Measurements from ENCODE around the gene SRR. TPM values are rescaled to one million over a fixed set of nuclear protein-coding genes. Genes with fewer than 3 reads are reported as not detected.

SRR gene
- total and polyA plus RNA-seq, 10 of the 15 experiments (the other 5 are each of a cell fraction or from before 2014, with no cell fraction given): 11.7 to 33.9 (median 20.2) TPM

DNA sequence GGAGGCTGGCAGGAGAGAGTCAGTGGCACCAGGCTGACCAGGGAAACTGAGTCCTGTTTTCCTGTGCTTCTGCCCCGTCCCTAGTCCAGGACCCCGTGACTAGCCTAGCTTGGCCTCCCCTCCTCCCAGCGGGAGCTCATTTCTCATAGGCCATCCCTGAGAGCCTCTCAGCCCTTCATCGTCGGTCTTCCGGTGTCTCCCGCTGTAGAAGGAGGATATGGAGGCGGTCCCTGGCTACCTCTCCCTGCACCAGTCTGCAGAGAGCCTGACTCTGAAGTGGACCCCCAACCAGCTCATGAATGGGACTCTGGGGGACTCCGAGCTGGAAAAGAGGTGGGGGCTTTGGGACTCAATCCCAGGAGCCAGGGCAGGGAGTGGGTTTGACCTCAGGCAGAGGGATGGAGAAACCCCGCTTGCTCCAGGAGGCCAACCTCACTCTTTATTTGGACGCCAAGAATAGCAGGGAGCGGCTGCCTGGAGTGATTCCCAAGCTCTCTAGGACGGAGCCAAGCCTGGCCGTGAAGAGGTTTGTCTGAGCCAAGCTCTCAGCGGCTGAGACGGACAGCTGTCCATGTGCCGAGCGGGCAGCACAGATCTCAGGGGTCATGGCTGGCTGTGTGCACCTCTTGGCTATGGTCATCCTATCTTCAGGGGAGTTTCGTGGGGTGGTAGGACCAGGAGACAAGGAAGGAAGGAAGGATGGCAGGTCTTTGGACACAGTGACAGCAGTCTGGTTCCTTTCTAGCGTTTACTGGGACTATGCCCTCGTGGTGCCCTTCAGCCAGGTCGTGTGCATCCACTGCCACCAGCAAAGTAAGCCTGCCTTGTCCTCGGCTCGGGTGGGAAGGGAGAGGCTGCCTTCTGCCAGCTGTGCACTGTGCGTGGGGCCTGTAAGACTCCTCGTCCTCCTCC, 60.4 kb downstream of the SRR start:
- ChIA-PET SMC1A (ENCODE audit: uncharacterized antibody, unreplicated experiment) (interaction anchor here (1.2 kb wide), 1 partner anchor 18 kb away, joined by 3 read pairs; no protein-coding TSS in a partner anchor), RAD21 (ENCODE audit: unreplicated experiment) (no interaction called here), POLR2A (no interaction called here), CTCF (interaction anchor here (1.0 to 1.2 kb wide), 2 partner anchors 11 to 19 kb away, joined by 3 to 4 read pairs; no protein-coding TSS in a partner anchor)
- Histone ChIP-seq H3K9ac (ENCODE audit: control insufficient read depth, insufficient read depth, low read length) (no peak overlapping the region), H3K9me3 (replicated peaks; ENCODE audit: control insufficient read depth, insufficient read depth, low read length) (no peaks in the 10 kb centered on the region), H2AFZ (ENCODE audit: control insufficient read depth, low read depth, low read length) (no peak overlapping the region), H3K4me2 (ENCODE audit: control insufficient read depth, insufficient read depth) (no peak overlapping the region), H3K4me1 (ENCODE audit: control insufficient read depth, insufficient read depth, low read length) (no peaks in the 10 kb centered on the region), H3K79me2 (ENCODE audit: control insufficient read depth, insufficient read depth, low read length) (no peaks in the 10 kb centered on the region), H3K4me3 (no peak overlapping the region), H3K27ac (ENCODE audit: control insufficient read depth, insufficient read depth) (no peak overlapping the region), H4K20me1 (ENCODE audit: control insufficient read depth, insufficient read depth) (no peaks in the 10 kb centered on the region), H3K36me3 (ENCODE audit: control insufficient read depth in 2 of 2, insufficient read depth in 2 of 2, low read length in 1 of 2) (no peaks in the 10 kb centered on the region; a peak in 3 of 4 replicates), H3K27me3 (replicated peaks in 1 of 2; ENCODE audit: control insufficient read depth in 2 of 2, insufficient read depth in 2 of 2, low read length in 1 of 2) (no peaks in the 10 kb centered on the region)
- FAIRE-seq (no peak), ATAC-seq (no peak), DNase-seq (ENCODE audit: low read depth, low spot score) (no peak)
- in situ Hi-C loops (cut with MboI) (no loop called here), intact Hi-C loops (cut with micrococcal nuclease; ENCODE audit: unreplicated experiment) (no loop called here)
- BruUV-seq (replicated peaks): no TSS peak
- 84% methylated on average over 26 of the region's 26 CpGs for WGBS (ENCODE audit: insufficient coverage, insufficient replicate concordance, low lambda C conversion rate, missing lambda C conversion rate)
- TF ChIP-seq RBBP5 (conservative IDR thresholded peaks at IDR 0.05): no peak
- TF ChIP-seq NR2F1 (conservative IDR thresholded peaks at IDR 0.05): no peak
- TF ChIP-seq NFIC (IDR thresholded peaks at IDR 0.05; ENCODE audit: low read depth, low read length): no peak
- no peak for TF ChIP-seq WRNIP1 (IDR thresholded peaks at IDR 0.05; ENCODE audit: borderline replicate concordance, low read depth, low read length)
- no peak for TF ChIP-seq STAT3 (IDR thresholded peaks at IDR 0.05; ENCODE audit: low read depth, low read length)
- no peak for TF ChIP-seq RAD51 (IDR thresholded peaks at IDR 0.05)
- no peak for TF ChIP-seq SRF (IDR thresholded peaks at IDR 0.05; ENCODE audit: low read depth in 2 of 2, low read length in 2 of 2)
- no peak for TF ChIP-seq EGR1 (IDR thresholded peaks at IDR 0.05; ENCODE audit: borderline replicate concordance in 1 of 2, low read depth in 2 of 2, low read length in 2 of 2)
- TF ChIP-seq HDAC6 (IDR thresholded peaks at IDR 0.05; ENCODE audit: unreplicated experiment): no peak
- TF ChIP-seq, protein P1, sequence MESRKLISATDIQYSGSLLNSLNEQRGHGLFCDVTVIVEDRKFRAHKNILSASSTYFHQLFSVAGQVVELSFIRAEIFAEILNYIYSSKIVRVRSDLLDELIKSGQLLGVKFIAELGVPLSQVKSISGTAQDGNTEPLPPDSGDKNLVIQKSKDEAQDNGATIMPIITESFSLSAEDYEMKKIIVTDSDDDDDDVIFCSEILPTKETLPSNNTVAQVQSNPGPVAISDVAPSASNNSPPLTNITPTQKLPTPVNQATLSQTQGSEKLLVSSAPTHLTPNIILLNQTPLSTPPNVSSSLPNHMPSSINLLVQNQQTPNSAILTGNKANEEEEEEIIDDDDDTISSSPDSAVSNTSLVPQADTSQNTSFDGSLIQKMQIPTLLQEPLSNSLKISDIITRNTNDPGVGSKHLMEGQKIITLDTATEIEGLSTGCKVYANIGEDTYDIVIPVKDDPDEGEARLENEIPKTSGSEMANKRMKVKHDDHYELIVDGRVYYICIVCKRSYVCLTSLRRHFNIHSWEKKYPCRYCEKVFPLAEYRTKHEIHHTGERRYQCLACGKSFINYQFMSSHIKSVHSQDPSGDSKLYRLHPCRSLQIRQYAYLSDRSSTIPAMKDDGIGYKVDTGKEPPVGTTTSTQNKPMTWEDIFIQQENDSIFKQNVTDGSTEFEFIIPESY (IDR thresholded peaks at IDR 0.05): no peak
- no peak for TF ChIP-seq ZNF384 (IDR thresholded peaks at IDR 0.05; ENCODE audit: borderline replicate concordance, low read depth, low read length)
- TF ChIP-seq EZH2 (IDR thresholded peaks at IDR 0.05; ENCODE audit: borderline replicate concordance, control insufficient read depth, low read depth, low read length): no peak
- TF ChIP-seq CHD4 (IDR thresholded peaks at IDR 0.05): no peak
- TF ChIP-seq CBX5 (IDR thresholded peaks at IDR 0.05; ENCODE audit: low read depth): no peak
- TF ChIP-seq, protein P2, sequence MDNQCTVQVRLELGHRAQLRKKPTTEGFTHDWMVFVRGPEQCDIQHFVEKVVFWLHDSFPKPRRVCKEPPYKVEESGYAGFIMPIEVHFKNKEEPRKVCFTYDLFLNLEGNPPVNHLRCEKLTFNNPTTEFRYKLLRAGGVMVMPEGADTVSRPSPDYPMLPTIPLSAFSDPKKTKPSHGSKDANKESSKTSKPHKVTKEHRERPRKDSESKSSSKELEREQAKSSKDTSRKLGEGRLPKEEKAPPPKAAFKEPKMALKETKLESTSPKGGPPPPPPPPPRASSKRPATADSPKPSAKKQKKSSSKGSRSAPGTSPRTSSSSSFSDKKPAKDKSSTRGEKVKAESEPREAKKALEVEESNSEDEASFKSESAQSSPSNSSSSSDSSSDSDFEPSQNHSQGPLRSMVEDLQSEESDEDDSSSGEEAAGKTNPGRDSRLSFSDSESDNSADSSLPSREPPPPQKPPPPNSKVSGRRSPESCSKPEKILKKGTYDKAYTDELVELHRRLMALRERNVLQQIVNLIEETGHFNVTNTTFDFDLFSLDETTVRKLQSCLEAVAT (IDR thresholded peaks at IDR 0.05): no peak
- TF ChIP-seq, protein P3, sequence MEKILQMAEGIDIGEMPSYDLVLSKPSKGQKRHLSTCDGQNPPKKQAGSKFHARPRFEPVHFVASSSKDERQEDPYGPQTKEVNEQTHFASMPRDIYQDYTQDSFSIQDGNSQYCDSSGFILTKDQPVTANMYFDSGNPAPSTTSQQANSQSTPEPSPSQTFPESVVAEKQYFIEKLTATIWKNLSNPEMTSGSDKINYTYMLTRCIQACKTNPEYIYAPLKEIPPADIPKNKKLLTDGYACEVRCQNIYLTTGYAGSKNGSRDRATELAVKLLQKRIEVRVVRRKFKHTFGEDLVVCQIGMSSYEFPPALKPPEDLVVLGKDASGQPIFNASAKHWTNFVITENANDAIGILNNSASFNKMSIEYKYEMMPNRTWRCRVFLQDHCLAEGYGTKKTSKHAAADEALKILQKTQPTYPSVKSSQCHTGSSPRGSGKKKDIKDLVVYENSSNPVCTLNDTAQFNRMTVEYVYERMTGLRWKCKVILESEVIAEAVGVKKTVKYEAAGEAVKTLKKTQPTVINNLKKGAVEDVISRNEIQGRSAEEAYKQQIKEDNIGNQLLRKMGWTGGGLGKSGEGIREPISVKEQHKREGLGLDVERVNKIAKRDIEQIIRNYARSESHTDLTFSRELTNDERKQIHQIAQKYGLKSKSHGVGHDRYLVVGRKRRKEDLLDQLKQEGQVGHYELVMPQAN (conservative IDR thresholded peaks at IDR 0.05): no peak
